Activated CD8-positive, alpha-beta T cell treated with anti-CD3 and anti-CD28 coated beads for 36 hours (primary cell): ENCODE data around the gene ASB7. TPM values are rescaled to one million over a fixed set of nuclear protein-coding genes. Genes with fewer than 3 reads are reported as not detected.

Source experiments
- ATAC-seq: fragments of 200-7000 bp; cut with Tn5 transposase; one replicate; pipeline ENCODE4 v1.10.0; 2021; ENCODE audit warnings: mild to moderate bottlenecking, moderate library complexity
- CTCF ChIA-PET: fragments of 350-600 bp; sonication (Branson Sonifier 250); formaldehyde crosslinking; loops from one replicate; lab custom pipeline; 2021; ENCODE audit warnings: antibody characterized with exemption; lab: Charles Lee
- POLR2A ChIA-PET: fragments of 350-600 bp; sonication (Branson Sonifier 250); formaldehyde crosslinking; loops from one replicate; lab custom pipeline; 2021; ENCODE audit warnings: antibody characterized with exemption; lab: Charles Lee
- DNase-seq: peaks from one replicate; pipeline ENCODE4 v3.0.0-alpha.2; 2020
- H3K27ac Mint-ChIP-seq: one replicate; pipeline ENCODE4 v1.8.0; 2021; ENCODE audit warnings: mild to moderate bottlenecking, mixed read lengths
- H3K27me3 Mint-ChIP-seq: one replicate; pipeline ENCODE4 v1.8.0; 2021; ENCODE audit warnings: mixed read lengths
- H3K36me3 Mint-ChIP-seq: one replicate; pipeline ENCODE4 v1.8.0; 2021; ENCODE audit warnings: low read depth, mixed read lengths
- H3K4me1 Mint-ChIP-seq: one replicate; pipeline ENCODE4 v1.8.0; 2021; ENCODE audit warnings: low read depth, mixed read lengths
- H3K4me3 Mint-ChIP-seq: one replicate; pipeline ENCODE4 v1.8.0; 2021; ENCODE audit warnings: mild to moderate bottlenecking, moderate library complexity, mixed read lengths
- H3K9me3 Mint-ChIP-seq: one replicate; pipeline ENCODE4 v1.8.0; 2021; ENCODE audit warnings: mixed read lengths
- CTCF ChIP-seq: fragments of 200-600 bp; IDR thresholded peaks from one replicate; pipeline ENCODE4 v1.8.0; 2022; ENCODE audit warnings: antibody characterized with exemption, mild to moderate bottlenecking
- intact Hi-C: fragments of 100-400 bp; cut with micrococcal nuclease; formaldehyde crosslinking; loops from one replicate; pipeline ENCODE4 v1.10.0; 2022
- total RNA-seq, 2 experiments: library from RNA; stranded (reverse); gene quantifications; one replicate each; pipeline ENCODE4 v1.2.3, GENCODE V29; 2021

ASB7 gene
- total RNA-seq, 2 experiments from 2014 or later, result 15.7 to 18.4 TPM

GRCh38 chr15:100690032-100690794, 87.8 kb downstream of the ASB7 start:
- intact Hi-C loops, result no loop called here
- Mint-ChIP-seq H3K27ac (no peak overlapping the region), H3K36me3 (no peaks in the 10 kb centered on the region), H3K4me1 (no peaks in the 10 kb centered on the region), H3K4me3 (no peak overlapping the region), H3K9me3 (no peaks in the 10 kb centered on the region), H3K27me3 (peaks cover 4% of the 10 kb centered on the region)
- POLR2A ChIA-PET, result no interaction called here
- TF ChIP-seq CTCF, result no peak
- ATAC-seq, result no peak
- no peak for DNase-seq
- CTCF ChIA-PET, result interaction anchor here (1.2 kb wide), 1 partner anchor 319 kb away, joined by 3 read pairs; no protein-coding TSS in a partner anchor

- TF ChIP-seq CTCF, result no peak
- no peak overlapping the region for H3K27ac Mint-ChIP-seq
- no peaks in the 10 kb centered on the region for H3K36me3 Mint-ChIP-seq
- H3K27me3 Mint-ChIP-seq, result peaks cover 6% of the 10 kb centered on the region
- H3K4me1 Mint-ChIP-seq, result no peaks in the 10 kb centered on the region
- ATAC-seq, result no peak
- POLR2A ChIA-PET, result no interaction called here
- no peak overlapping the region for H3K4me3 Mint-ChIP-seq
- H3K9me3 Mint-ChIP-seq, result no peaks in the 10 kb centered on the region
- intact Hi-C loops, result no loop called here
- CTCF ChIA-PET, result interaction anchor here (1.2 kb wide), 1 partner anchor 318 kb away, joined by 3 read pairs; no protein-coding TSS in a partner anchor
- no peak for DNase-seq
Observed at GRCh38 chr15:100690795-100691158, 88.4 kb downstream of the ASB7 start.

GRCh38 chr15:100691321-100691720, 88.9 kb downstream of the ASB7 start:
- H3K4me3 Mint-ChIP-seq, result no peak overlapping the region
- intact Hi-C loops, result no loop called here
- H3K36me3 Mint-ChIP-seq, result no peaks in the 10 kb centered on the region
- ChIA-PET CTCF (interaction anchor here (1.2 kb wide), 1 partner anchor 318 kb away, joined by 3 read pairs; no protein-coding TSS in a partner anchor), POLR2A (no interaction called here)
- no peak for ATAC-seq
- no peak for TF ChIP-seq CTCF
- no peak for DNase-seq
- H3K27me3 Mint-ChIP-seq, result peaks cover 6% of the 10 kb centered on the region
- no peaks in the 10 kb centered on the region for H3K9me3 Mint-ChIP-seq
- no peak overlapping the region for H3K27ac Mint-ChIP-seq
- H3K4me1 Mint-ChIP-seq, result no peaks in the 10 kb centered on the region

- Mint-ChIP-seq H3K9me3 (no peaks in the 10 kb centered on the region), H3K4me3 (no peak overlapping the region), H3K27ac (no peak overlapping the region), H3K27me3 (peaks cover 12% of the 10 kb centered on the region), H3K36me3 (no peaks in the 10 kb centered on the region), H3K4me1 (no peaks in the 10 kb centered on the region)
- ChIA-PET CTCF (no interaction called here), POLR2A (no interaction called here)
- ATAC-seq, result no peak
- DNase-seq, result no peak
- no peak for TF ChIP-seq CTCF
- intact Hi-C loops, result no loop called here
Observed at GRCh38 chr15:100692246-100692645, 89.9 kb downstream of the ASB7 start.

GRCh38 chr15:100692671-100693070, 90.3 kb downstream of the ASB7 start:
- no peak for TF ChIP-seq CTCF
- H3K4me1 Mint-ChIP-seq, result no peaks in the 10 kb centered on the region
- peaks cover 10% of the 10 kb centered on the region for H3K27me3 Mint-ChIP-seq
- DNase-seq (no peak), ATAC-seq (no peak)
- no peak overlapping the region for H3K4me3 Mint-ChIP-seq
- H3K27ac Mint-ChIP-seq, result no peak overlapping the region
- no peaks in the 10 kb centered on the region for H3K9me3 Mint-ChIP-seq
- H3K36me3 Mint-ChIP-seq, result no peaks in the 10 kb centered on the region
- ChIA-PET POLR2A (no interaction called here), CTCF (no interaction called here)
- intact Hi-C loops, result no loop called here
